OCI-M2 (cell line): Measurements from ENCODE around the gene IL27RA.

Experiments used
- DNase-seq: peaks from one replicate; lab custom pipeline; 2025; ENCODE audit not compliant: unreplicated experiment; lab: John Stamatoyannopoulos, UW

IL27RA gene

DNA sequence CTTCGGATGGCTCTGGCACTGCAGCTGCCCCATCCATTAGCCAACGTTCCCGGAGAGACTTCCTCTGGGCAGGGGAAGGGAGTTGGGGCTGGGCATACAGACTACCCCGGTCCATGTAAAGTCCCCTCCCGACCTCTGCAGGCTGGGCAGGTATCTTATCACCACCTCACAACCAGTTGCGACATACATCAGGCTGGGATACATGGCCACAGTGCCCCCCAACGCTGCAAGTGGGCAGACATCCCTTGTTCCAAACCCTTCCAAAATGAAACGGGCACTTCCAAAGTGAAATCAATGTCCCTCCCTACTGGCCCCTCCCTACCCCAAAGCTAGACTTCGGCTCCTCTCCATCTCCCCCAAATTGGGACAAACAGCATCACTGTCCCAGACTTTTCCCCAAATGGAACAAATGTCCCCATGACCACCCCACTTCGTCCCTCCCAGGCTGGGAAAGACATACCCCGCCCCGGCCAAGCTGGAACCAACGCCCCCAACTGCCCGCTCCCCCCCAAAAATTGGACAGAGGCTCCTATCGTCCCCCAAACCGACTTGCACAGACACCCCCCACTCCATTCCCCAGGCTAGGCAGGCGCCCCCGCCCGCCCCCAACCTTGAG, 25.3 kb downstream of the IL27RA start:
- DNase-seq: no peak

DNA sequence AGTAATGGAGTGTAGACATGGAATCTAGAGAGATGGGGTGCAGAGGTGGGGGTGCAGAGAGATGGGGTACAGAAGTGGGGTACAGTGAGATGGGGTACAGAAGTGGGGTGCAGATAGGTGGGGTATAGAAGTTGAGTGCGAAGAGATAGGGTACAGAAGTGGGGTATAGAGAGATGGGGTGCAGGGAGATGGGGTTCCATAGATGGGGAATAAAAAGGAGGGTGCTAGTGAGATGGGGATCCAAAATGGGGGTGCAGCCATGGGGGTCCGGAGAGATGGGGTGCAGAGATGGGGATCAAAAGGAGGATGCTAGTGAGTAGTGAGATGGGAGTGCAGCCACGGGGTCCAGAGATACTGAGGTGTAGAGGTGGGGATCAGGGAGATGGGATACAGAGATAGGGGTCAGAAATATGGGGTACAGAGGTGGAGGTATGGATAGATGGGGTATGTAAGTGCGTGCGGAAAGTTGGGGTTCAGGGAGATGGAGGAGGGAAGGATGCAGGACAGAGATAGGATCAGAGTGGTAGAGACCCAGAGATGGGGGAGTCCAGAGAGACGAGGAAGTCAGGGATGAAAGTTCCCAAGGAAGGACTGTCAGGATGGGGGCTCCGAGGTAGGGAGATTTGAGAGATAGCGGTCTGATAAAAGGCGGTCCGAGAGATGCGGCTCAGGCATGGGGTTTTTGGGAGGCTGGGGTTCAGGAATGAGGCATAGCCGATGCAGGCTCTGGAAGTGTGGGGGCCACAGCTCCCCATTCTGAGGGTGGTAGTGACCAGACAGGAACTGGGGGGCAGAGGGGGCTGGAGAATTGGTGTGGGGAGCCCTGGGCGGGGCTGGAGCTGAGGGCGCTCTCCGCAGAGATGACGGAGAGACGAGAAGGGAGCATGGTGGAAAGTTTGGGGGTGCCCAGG, 26.9 kb downstream of the IL27RA start:
- no peak for DNase-seq

DNA sequence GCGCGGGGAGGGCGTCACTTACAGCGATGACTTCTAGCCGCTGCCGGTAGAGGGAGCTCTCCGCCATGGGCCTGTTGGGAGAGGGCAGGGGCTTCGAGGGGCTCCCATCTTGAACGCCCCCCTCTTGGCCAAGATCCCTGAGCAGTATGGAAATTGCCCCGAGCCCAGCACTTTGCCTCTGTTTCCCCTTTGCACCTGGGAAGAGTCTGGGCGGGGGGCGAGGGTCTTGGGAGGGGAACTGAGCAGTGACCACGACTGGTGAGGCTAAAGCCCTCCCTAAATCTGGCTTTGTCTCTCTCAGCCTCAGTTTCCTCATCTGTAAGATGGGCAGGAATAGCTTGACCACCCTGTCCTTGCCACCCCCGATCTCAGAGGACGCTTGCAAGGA, 27.5 kb downstream of the IL27RA start:
- DNase-seq: no peak

DNA sequence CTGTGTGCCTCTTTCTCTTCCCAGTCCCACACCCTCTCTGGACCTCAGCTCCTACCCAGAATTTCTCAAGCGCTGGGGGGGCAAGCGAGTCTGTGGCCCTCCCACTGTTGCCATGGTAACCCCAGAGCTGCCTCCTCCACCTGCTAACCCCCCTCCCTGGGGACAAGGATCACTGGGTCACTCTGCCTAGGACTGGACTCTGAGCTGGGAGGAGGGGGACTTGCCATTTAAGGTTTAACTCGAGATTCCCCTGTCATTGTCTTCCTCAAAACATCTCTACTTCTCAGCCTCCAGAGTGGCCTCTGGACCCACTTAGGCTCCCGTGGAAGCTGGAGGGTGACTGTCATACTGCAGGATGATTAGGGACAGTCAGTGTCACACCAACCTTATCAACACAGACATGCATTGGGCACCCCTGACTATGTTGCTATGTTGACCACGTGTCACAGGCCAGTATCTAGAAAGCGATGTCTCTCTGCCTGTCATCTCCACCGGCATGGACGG, 28.1 kb downstream of the IL27RA start:
- peak; percentile 38 for DNase-seq

GRCh38 chr19:14061081-14061749, 29.7 kb downstream of the IL27RA start:
- peak; percentile 29 for DNase-seq

GRCh38 chr19:14061751-14062557, 30.4 kb downstream of the IL27RA start, which contains the start of gene PALM3:
TSS of gene PALM3 (minus strand) at chr19:14062076. CDS start at chr19:14061980, 96 bp downstream.
- no peak for DNase-seq

GRCh38 chr19:14062558-14062855, 30.9 kb downstream of the IL27RA start:
- DNase-seq: no peak

GRCh38 chr19:14063105-14063504, 31.5 kb downstream of the IL27RA start:
- DNase-seq: no peak

DNA sequence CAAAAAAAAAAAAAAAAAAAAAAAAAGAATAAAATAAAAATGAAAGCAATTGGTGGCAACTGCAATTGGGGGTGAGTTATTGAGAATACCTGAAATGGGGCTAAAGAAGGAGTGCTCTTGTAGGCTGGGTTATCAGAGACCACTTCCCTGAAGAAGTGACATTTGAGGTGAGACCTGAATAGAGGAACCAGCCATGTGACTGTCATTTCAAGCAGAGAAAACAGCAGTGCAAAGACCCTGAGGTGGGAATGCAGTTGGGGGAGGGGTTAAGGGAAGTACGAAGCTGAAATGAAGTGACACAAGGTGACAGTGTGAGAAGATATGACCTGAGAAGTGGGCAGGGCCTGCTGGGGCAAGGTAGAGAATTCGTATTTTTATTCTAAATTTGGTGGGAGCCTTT, 34.6 kb downstream of the IL27RA start:
- DNase-seq: no peak

GRCh38 chr19:14070268-14071050, 38.9 kb downstream of the IL27RA start:
- DNase-seq: no peak

DNA sequence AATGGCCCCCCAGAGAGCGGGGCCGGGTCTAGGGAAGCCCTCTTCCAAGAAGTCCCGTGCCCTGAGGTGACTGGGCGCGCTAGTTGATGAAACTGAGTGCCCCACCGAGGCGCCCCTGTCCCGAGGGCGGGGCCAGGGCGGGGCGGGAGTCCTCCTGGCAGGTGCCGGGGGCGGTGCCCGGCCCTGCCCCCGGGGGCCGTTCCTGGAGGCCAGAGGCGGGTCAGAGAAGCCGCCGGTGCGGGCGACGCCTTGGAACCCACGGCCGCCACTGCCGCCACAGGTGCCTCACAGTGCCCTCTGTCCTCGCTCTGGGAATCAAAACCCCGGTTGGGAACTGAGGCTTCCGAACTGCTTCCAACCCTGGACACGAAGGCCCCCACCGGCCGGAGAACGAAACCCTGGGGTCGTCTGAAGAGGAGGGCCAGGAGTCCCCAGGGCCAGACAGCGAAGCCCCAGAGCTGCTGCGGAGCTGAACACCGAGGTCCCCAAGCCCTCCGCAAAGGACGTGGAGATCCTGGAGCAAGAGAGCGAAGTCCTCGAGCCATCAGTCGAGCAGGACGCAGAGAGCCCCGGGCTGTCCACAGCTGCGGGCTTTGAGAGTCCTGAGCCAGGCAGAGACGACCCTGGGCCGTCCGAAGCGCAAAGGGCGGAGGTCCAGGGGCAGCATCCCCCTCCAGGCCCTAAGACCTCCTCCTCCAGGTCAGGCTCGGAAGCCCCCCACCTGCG, 41.1 kb downstream of the IL27RA start, which contains the start of gene MISP3:
TSS of gene MISP3 (plus strand) at position 252 of the 726 bp plus-strand sequence. CDS start 524 bp downstream, outside the sequence.
- no peak for DNase-seq

DNA sequence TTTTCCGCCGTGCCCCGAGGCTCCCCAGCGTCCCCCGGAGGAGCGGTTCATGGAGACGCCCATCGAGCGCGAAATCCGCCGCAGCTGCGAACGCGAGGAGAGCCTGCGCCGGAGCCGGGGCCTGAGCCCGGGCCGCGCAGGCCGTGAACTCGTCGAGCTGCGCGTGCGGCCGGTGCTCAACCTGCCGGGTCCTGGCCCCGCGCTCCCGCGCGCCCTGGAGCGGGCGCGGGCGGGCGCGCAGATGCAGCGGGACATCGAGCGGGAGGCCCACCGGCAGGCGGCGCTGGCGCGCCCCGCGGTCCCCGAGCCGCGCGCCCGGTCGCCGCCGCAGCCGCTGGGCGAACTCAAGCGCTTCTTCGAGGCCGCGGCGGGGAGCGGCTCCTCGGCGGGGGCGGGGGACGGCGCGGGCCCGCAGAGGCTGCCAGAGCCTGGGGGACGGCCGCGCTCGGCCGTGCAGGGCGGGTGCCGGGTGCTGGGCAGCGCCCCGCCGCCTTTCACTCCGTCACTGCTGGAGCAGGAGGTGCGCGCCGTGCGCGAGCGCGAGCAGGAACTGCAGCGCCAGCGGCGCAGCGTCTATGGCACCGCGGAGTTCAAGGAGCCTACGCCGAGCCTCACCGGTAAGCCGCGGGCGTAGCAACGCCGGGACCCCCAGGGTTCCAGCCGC, 41.8 kb downstream of the IL27RA start:
- peak; percentile 86 for DNase-seq

DNA sequence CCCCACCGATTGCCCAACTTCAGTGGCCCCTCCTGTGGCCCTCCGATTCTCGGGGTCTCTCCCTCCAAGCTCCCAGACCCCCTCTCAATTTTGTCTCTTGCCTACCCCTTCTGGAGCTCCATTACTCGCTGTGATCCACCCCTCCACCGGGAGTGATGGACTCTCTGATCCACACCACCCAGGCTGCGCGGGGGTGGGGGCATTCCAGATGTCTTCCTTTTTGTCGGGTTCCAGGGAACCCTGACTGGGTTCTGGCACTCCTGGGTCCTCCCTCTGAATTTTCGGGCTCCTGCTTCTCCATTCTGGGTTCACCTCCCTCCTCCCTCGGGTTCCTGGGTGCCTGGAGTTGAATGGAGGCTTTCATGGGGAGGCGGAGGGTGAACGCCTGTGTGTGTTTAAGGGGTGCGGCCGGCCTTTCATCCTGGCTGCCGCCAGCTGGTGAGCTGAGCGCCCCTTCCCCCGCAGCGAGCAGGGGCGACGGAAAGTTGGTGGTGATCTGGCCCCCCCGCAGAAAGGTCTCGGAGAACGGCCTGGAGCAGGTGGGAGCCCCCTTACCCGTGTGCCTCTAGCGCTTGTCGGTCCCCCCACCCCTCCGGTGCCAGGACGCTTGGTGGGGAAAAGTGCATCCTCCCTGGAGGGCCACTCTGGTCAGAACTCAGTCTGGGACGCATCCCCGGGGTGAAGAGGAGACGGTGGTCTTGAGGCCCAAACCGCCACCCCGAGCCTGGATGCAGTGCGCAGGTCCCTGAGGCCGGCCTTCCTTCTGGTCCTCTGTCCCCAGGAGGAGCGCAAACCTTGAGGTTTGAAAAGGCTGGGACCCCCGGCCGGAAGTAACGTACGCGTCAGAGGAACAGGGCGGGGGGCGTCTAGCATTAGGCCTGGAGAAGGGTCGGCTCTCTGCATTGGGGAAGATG, 42.6 kb downstream of the IL27RA start:
- peak; percentile 86 for DNase-seq

GRCh38 chr19:14078411-14078810, 46.8 kb downstream of the IL27RA start:
- DNase-seq: no peak

DNA sequence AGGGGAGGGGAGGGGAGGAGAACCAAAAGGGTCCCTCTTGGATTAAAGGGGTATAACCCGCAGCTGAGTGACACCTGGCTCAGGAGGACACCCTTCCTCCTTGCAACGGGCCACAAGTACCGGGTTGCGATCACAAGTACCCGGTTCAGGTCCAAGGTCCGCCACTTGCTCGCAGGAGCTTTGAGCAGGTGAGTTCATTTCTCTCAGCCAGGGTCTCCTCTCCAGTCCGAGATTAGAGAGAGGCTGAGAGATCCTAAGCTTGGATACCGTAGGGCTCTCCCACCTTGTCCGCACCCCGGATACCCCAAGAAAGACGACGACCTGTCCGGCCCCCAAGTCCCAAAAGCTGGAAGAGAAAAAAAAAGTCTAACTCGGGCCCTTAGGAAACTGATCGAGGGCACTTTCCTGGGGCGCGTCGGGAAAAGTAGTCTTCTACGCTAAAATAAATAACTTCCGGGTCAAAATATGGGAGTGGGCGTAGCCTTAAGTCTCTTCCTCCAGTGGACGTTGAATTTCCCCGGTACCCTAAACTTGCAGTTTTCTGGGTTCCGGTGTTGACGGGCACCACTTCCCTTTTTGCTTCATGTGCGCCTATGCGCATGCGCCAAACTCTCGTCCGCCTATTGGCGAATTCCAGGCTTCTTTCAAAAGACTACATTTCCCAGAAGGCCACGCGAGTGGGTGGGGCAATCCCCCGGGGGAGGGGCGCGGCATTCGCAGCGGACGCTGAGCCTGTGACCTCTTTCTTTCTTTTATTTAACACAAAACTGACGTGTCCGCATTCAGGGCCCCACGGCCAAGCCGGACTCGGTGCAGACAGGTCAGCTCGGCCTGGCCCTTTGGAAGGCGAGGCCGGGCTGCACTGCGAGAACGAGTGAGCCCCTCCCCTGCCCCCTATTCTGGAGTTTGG, 49.6 kb downstream of the IL27RA start:
- peak; percentile 98 for DNase-seq

- no peak for DNase-seq
Measured at GRCh38 chr19:14081797-14082674, 50.5 kb downstream of the IL27RA start.
